HG03039 (cell line): ENCODE data around the gene GINS3.
"Not testable (repeated sequence)": the region's sequence is repeated elsewhere in the genome, so short reads cannot be mapped to it uniquely, and the experiment has no call there.

ENCODE experiments used
- ATAC-seq: cut with Tn5 transposase; IDR thresholded peaks from one replicate; pipeline ENCODE4 v1.9.1; 2021; ENCODE audit warnings: mild to moderate bottlenecking, moderate library complexity; ENCODE audit not compliant: unreplicated experiment

GINS3 gene

GRCh38 chr16:58385218-58385773, 7.0 kb upstream of the GINS3 start:
- no peak for ATAC-seq

GRCh38 chr16:58389724-58390123, 2.5 kb upstream of the GINS3 start:
- no peak for ATAC-seq

DNA sequence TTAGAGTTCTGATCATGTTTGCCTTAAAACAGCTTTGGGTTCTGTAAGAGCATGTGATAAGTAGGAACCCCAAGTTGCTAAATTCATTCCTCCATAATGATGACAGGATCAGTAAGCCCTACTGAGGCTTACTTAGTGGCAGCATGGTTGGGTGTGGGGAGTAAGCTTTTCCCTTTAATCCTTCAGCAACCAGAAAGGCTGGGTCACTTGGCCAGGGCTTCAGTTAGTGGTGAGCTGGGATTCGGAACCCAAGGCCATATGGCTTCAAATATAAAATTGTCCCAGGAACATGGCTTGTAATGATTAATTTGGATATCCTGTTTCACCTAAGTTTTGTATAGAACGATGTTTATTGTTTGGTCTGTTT, 850 bp downstream of the GINS3 start:
- peak; percentile 12 for ATAC-seq

DNA sequence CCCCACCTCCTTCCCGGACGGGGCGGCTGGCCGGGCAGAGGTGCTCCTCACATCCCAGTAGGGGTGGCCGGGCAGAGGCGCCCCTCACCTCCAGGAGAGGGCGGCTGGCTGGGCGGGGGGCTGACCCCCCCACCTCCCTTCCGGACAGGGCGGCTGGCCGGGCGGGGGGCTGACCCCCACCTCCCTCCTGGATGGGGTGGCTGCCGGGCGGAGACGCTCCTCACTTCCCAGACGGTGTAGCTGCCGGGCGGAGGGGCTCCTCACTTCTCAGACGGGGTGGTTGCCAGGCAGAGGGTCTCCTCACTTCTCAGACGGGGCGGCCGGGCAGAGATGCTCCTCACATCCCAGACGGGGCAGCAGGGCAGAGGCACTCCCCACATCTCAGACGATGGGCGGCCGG, 4.6 kb downstream of the GINS3 start:
- ATAC-seq = not testable (repeated sequence)

GRCh38 chr16:58399718-58400633, 7.7 kb downstream of the GINS3 start:
- no peak for ATAC-seq

- ATAC-seq = not testable (repeated sequence)
Observed at GRCh38 chr16:58401305-58401704, 9.0 kb downstream of the GINS3 start.

DNA sequence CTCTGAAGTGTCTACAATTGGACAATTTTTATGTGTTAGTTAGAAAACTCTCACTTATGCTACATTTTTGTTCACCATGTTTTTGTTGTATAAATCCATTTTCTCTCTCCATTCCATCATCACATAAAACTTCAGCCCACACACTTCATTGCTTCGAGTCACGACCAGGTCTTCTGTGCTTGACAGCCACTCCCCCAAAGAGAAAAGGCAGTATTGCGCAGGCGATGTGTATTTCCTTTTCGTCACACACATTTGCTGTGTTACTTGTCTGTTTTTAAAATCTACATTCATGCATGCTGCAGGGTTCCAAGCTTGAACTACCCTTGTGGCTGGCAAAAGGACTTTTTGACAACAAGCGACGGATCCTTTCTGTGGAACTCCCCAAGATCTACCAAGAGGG, 10.5 kb downstream of the GINS3 start:
- ATAC-seq = no peak

DNA sequence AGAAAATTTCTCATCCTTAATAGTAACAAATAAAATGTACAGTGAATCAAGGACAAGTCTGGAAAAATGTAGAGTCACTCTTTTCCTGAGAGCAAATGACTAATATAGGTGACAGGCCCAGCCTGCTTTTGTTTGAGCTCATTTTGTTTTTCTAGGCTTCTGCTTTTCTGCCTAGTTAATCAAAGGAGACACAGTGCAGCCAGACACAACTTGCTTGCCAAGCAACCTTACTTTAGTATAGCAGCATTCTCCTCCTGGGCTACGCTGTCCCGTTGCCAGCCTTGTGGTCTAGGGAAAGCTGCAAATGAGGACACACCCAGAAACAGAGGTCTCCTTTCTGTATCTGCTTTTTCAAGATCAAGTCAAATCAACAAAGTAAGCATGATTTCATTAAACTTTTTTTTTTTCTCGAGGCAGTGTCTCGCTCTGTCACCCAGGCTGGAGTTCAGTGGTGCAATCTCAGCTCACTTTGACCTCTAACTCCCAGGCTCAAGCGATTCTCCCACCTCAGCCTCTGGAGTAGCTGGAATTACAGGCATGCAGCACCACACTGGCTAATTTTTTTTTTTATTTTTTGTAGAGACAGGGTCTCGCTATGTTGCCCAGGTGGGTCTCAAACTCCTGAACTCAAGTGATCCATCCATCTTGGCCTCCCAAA, 17.2 kb downstream of the GINS3 start:
- no peak for ATAC-seq

- no peak for ATAC-seq
Observed at GRCh38 chr16:58411336-58411735, 19.1 kb downstream of the GINS3 start.

- ATAC-seq = no peak
Observed at GRCh38 chr16:58411736-58412614, 19.7 kb downstream of the GINS3 start.

DNA sequence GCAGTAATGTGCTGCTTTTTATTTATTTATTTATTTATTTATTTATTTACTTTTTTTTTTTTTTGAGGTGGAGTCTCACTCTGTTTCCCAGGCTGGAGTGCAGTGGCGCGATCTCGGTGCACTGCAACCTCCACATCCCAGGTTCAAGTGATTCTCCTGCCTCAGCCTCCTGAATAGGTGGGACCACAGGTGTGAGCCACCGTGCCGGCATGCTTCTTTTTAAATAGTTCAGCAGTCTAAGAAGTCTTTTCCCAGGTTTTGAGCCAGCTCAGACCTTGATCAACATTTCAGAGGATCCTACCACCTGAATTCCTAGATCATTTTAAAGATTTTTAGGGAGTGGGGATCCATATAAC, 20.3 kb downstream of the GINS3 start:
- ATAC-seq = not testable (repeated sequence)

DNA sequence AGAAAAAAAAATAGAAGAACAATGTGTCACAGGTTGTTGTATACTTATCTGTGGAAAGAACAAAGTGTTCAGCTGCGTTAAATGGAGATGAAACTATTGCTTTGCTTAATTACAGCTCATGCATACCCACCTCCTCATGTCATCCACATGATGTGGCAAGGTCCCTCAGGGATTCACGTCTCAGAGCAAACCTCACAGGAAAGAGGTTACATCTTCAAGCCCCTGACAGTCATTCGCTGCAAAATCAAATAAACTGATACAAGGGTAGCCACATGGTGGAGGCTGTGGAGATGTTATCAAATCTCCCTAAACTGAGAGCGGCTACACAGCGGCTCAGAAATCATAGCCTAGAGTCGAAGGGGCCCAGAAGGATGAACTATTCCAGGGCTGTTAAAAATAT, 21.1 kb downstream of the GINS3 start:
- ATAC-seq = no peak

DNA sequence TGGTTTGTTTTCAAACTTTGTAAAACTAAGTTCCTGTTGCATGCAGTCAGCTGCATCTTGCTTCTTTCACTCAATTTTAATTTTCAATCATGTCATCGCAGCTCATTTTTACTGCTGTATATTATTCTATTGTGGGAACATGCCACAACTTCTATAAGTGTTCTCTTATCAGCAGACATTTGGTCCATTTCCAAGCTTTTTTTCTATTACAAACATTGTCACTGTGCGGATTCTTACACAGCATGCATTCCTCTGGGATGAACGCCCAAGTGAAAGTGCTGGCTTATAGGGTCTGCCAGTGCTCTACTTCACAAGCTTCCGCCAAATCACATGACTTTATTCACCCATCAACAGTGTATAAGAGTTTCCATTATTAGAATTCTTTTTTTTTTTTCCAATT, 22.7 kb downstream of the GINS3 start:
- ATAC-seq = no peak

GRCh38 chr16:58415961-58416360, 23.7 kb downstream of the GINS3 start:
- not testable (repeated sequence) for ATAC-seq

DNA sequence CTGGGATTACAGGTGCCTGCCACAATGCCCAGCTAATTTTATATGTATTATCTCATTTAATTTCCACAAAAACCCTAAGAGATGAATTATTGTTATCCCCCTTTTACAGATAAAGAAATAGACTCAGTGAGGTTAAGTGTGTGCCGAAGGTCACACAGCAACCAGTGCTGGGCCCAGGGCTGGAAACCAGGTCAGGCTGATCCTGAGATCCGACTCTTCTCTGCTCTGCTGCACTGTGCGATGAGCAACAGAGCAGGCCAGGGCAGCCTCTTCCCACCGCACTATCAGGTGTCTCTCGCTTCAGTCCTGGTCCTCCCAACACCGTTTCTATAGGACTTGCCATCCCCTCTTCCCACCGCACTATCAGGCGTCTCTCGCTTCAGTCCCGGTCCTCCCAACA, 24.8 kb downstream of the GINS3 start:
- ATAC-seq = no peak

DNA sequence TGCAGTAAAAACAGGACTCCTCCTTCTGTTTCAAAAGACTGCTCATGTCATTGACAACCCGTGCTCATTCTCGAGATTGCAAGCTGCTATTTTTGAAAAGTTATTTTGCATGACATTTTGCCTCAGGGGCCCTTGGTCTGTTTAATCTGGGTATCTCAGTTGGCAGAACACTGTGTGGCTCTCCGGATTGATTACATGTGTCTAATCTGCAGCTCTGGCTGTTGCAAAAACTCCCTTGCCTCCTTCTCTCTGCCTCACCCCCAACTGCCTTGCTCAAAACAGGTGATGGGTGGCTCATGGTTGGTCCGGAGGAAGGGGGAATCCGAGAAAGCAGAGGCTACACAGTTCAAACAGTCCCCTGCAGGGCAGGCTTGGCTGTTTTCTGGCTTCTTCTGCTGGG, 25.3 kb downstream of the GINS3 start:
- no peak for ATAC-seq

DNA sequence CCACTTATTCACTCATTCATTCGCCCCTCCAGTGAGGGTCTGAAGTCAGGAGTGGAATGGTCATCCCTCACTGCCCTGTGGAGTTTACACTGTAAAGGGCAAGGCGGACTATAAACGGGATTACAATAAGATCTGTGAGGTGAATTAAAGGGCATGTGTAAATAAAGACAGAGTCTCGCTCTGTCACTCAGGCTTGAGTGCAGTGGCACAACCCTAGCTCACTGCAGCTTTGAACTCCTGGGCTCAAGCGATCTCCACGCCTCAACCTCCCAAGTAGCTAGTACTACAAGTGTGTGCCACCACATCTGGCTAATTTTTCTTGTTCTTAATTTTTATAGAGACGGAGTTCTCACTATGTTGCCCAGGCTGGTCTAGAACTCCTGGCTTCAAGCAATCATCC, 25.8 kb downstream of the GINS3 start:
- ATAC-seq = no peak

- no peak for ATAC-seq
Observed at GRCh38 chr16:58418601-58419000, 26.3 kb downstream of the GINS3 start.

DNA sequence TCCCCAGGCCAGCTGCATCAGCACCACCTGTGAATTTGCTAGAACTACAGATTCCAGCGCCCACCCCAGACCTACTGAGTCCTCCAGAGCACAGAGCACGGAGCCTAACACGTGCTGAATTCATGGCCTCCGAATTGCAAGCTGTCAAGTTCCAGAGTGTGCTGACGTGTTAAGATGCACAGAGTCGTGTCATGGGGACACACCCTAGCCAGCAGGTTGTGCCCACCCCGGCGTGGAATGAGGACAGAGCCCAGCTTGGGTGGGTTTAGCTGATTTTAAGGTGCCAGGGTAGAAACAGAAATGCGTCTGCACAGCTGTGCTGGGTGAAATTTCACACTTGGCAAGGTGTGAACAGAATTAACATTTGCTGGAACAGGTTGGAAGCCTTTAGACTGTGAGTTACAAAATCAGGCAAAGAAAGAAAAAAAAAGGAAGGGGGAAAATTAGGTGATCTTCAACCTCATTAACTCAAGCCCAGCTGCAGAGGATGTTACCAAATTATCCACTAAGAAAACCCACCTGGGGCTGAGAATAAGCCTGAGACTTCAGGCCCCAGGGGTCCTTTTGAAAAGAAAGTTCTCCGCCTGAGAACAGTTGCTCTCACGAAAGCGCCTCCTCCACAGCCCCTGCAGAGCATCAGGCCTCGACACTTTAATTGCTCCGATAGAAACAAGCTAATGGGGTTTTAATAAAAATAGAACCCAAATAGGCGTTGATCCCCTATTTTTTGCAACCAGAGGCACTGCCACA, 27.1 kb downstream of the GINS3 start:
- ATAC-seq = no peak

GRCh38 chr16:58421059-58421458, 28.8 kb downstream of the GINS3 start:
- ATAC-seq = no peak
